HG03457 (cell line): ENCODE measurements around the gene PYGO2.
"Not testable (repeated sequence)": the region's sequence is repeated elsewhere in the genome, so short reads cannot be mapped to it uniquely, and the experiment has no call there.

Source experiments
- ATAC-seq: cut with Tn5 transposase; IDR thresholded peaks from one replicate; pipeline ENCODE4 v1.9.1; 2021; ENCODE audit warnings: moderate number of reproducible peaks; ENCODE audit not compliant: unreplicated experiment

Gene PYGO2

GRCh38 chr1:154982897-154983648, 21.5 kb upstream of the PYGO2 start, which contains the start of gene FLAD1:
Gene FLAD1, plus strand, starts transcription at chr1:154983344. Its CDS starts 351 bp downstream, at chr1:154983695.
- ATAC-seq: peak; percentile 86

- no peak for ATAC-seq
These were observed 20.8 kb upstream of the PYGO2 start for GRCh38 chr1:154982341-154982740.

- ATAC-seq: no peak
These were observed 16.8 kb upstream of the PYGO2 start for GRCh38 chr1:154978360-154978759.

GRCh38 chr1:154977762-154978161, 16.2 kb upstream of the PYGO2 start:
- not testable (repeated sequence) for ATAC-seq

- ATAC-seq: no peak
These were observed 14.0 kb upstream of the PYGO2 start for GRCh38 chr1:154975409-154976059.

GRCh38 chr1:154974808-154975408, 13.3 kb upstream of the PYGO2 start:
- peak; percentile 30 for ATAC-seq

- peak; percentile 66 for ATAC-seq
These were observed 12.7 kb upstream of the PYGO2 start, which contains the start of gene CKS1B for GRCh38 chr1:154974102-154974807. Gene CKS1B, plus strand, starts transcription at chr1:154974681. Its CDS starts 65 bp downstream, at chr1:154974746.

GRCh38 chr1:154973344-154974101, 11.9 kb upstream of the PYGO2 start:
- no peak for ATAC-seq

- no peak for ATAC-seq
These were observed 11.1 kb upstream of the PYGO2 start for GRCh38 chr1:154972517-154973343.

GRCh38 chr1:154972213-154972516, 10.6 kb upstream of the PYGO2 start:
- no peak for ATAC-seq

GRCh38 chr1:154971341-154971998, 9.9 kb upstream of the PYGO2 start:
- no peak for ATAC-seq

GRCh38 chr1:154970631-154971340, 9.2 kb upstream of the PYGO2 start, which contains the start of gene SHC1:
Gene SHC1, minus strand, starts transcription at chr1:154970747. Its CDS starts 221 bp downstream, at chr1:154970526.
- ATAC-seq: no peak

GRCh38 chr1:154969860-154970452, 8.4 kb upstream of the PYGO2 start:
- ATAC-seq: no peak

- no peak for ATAC-seq
These were observed 7.7 kb upstream of the PYGO2 start for GRCh38 chr1:154969246-154969645.

- ATAC-seq: no peak
These were observed 7.1 kb upstream of the PYGO2 start for GRCh38 chr1:154968731-154969130.

- ATAC-seq: no peak
These were observed 5.9 kb upstream of the PYGO2 start for GRCh38 chr1:154967331-154967950.

GRCh38 chr1:154966111-154966510, 4.5 kb upstream of the PYGO2 start:
- ATAC-seq: no peak

- ATAC-seq: no peak
These were observed 2.8 kb upstream of the PYGO2 start for GRCh38 chr1:154964359-154964758.
